Endothelial cell of umbilical vein (primary cell): Measurements from ENCODE around the gene PAK2.

ENCODE experiments used
- CTCF ChIP-seq, 2 donors: IDR thresholded peaks; 1 replicate in 1 of 2; 2 replicates in 1 of 2; pipeline ENCODE4 v1.5.1; 2011; ENCODE audit warnings: low read length in 2 of 2, mild to moderate bottlenecking in 2 of 2, moderate library complexity in 2 of 2, control low read depth in 1 of 2, inconsistent platforms in 1 of 2, low read depth in 1 of 2; ENCODE audit not compliant: insufficient read depth in 1 of 2; ENCODE audit errors: extremely low read depth in 1 of 2
- EZH2 ChIP-seq: IDR thresholded peaks from 2 replicates; pipeline ENCODE4 v1.6.1; 2012; ENCODE audit warnings: borderline replicate concordance, low read depth, mild to moderate bottlenecking, moderate library complexity, low read length, inconsistent platforms; ENCODE audit not compliant: severe bottlenecking
- MAX ChIP-seq: IDR thresholded peaks from 2 replicates; pipeline ENCODE4 v1.6.1; 2011; ENCODE audit not compliant: insufficient read depth, insufficient read length
- MYC ChIP-seq: IDR thresholded peaks from one replicate; pipeline ENCODE4 v1.6.1; 2011; ENCODE audit warnings: mild to moderate bottlenecking, low read depth, low read length
- POLR2A ChIP-seq: IDR thresholded peaks from 2 replicates; pipeline ENCODE4 v1.6.1; 2012; ENCODE audit warnings: low read depth, mild to moderate bottlenecking, control low read depth, low read length
- POLR2AphosphoS5 ChIP-seq: IDR thresholded peaks from 2 replicates; pipeline ENCODE4 v1.6.1; 2012; ENCODE audit warnings: low read depth, mild to moderate bottlenecking, control low read depth, low read length, moderate library complexity; ENCODE audit not compliant: insufficient read depth

GRCh38 chr3:196771067-196771466, 31.4 kb downstream of the PAK2 start:
- TF ChIP-seq CTCF (IDR thresholded peaks at IDR 0.05; ENCODE audit: extremely low read depth in 1 of 2, insufficient read depth in 1 of 2, low read depth in 1 of 2, low read length in 2 of 2) (no peak), POLR2A (no peak), EZH2 (no peak), MYC (no peak), POLR2AphosphoS5 (no peak), MAX (no peak)
